Ascending aorta (tissue), 2 donors: ENCODE results near the gene SLC44A1. TPM values are rescaled to one million over a fixed set of nuclear protein-coding genes. Genes with fewer than 3 reads are reported as not detected.
"Not testable (repeated sequence)": the region's sequence is repeated elsewhere in the genome, so short reads cannot be mapped to it uniquely, and the experiment has no call there.

Experiments
- DNase-seq, 2 donors: peaks; one replicate each; pipeline ENCODE4 v3.0.0-alpha.2; 2019; ENCODE audit warnings: low spot score in 2 of 2
- H3K27ac ChIP-seq, 2 donors: fragments of 200-600 bp; sonication (generic); one replicate each; pipeline ENCODE4 v1.5.1; 2016 to 2017; ENCODE audit warnings: mild to moderate bottlenecking in 1 of 2
- H3K27me3 ChIP-seq: fragments of 200-600 bp; sonication (generic); one replicate; pipeline ENCODE4 v1.5.1; 2017
- H3K36me3 ChIP-seq, 2 donors: fragments of 200-600 bp; sonication (generic); one replicate each; pipeline ENCODE4 v1.5.1; 2016
- H3K4me1 ChIP-seq, 2 donors: fragments of 200-600 bp; sonication (generic); one replicate each; pipeline ENCODE4 v1.5.1; 2016 to 2017; ENCODE audit warnings: mild to moderate bottlenecking in 1 of 2
- H3K4me3 ChIP-seq, 2 donors: fragments of 200-600 bp; sonication (generic); one replicate each; pipeline ENCODE4 v1.5.1; 2016 to 2017; ENCODE audit warnings: mild to moderate bottlenecking in 1 of 2
- H3K9me3 ChIP-seq, 2 donors: fragments of 200-600 bp; sonication (generic); one replicate each; pipeline ENCODE4 v1.5.1; 2016
- intact Hi-C: fragments of 100-400 bp; cut with DNase I; formaldehyde crosslinking; loops from one replicate; pipeline ENCODE4 v1.15.1; 2023
- total RNA-seq: library from RNA; depleted of rRNA; stranded (reverse); fragments of >200 nt; gene quantifications from one replicate; pipeline ENCODE4 v1.1.0, GENCODE V29; 2016
- TF ChIP-seq, protein P1 (sequence below), 3 experiments: fragments of 200-600 bp in 2 of 3; fragments of 450-650 bp in 1 of 3; sonication (generic) in 2 of 3; IDR thresholded peaks; one replicate each; pipeline ENCODE4 v1.5.1; 2016 to 2019; ENCODE audit warnings: antibody characterized with exemption in 3 of 3, mild to moderate bottlenecking in 1 of 3, moderate library complexity in 1 of 3

The SLC44A1 gene
- total RNA-seq, 1 donor from 2014 or later = 26.5 TPM

DNA sequence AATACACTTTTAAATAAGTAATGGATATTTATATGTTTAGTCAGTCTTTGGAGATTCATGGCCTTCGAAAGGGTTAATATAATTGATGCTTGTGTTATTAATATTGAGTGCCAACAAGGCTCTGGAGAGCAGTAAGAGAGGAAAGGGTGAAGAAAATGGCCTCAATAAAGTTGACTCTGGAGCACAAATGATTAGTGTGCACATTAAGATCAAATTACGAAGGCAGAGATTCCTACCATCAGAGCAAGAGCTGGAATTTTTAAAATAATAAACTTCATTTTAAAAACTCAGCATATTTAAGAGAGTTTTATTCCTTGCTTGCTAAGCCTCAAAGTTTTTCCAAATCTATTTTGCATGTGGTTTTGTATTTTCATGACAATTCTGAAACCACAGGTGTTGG lies 14.8 kb downstream of the SLC44A1 start:
- Histone ChIP-seq H3K27me3 (no peaks in the 10 kb centered on the region), H3K9me3 (no peaks in the 10 kb centered on the region), H3K4me1 (peaks cover 0 to 8% of the 10 kb centered on the region in 2 donors), H3K36me3 (no peaks in the 10 kb centered on the region), H3K4me3 (no peak overlapping the region), H3K27ac (peak overlapping the region in 1 of 2 donors; percentile 6)
- TF ChIP-seq, protein P1, sequence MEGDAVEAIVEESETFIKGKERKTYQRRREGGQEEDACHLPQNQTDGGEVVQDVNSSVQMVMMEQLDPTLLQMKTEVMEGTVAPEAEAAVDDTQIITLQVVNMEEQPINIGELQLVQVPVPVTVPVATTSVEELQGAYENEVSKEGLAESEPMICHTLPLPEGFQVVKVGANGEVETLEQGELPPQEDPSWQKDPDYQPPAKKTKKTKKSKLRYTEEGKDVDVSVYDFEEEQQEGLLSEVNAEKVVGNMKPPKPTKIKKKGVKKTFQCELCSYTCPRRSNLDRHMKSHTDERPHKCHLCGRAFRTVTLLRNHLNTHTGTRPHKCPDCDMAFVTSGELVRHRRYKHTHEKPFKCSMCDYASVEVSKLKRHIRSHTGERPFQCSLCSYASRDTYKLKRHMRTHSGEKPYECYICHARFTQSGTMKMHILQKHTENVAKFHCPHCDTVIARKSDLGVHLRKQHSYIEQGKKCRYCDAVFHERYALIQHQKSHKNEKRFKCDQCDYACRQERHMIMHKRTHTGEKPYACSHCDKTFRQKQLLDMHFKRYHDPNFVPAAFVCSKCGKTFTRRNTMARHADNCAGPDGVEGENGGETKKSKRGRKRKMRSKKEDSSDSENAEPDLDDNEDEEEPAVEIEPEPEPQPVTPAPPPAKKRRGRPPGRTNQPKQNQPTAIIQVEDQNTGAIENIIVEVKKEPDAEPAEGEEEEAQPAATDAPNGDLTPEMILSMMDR (IDR thresholded peaks at IDR 0.05) = no peak
- intact Hi-C loops = no loop called here
- DNase-seq = no peak

DNA sequence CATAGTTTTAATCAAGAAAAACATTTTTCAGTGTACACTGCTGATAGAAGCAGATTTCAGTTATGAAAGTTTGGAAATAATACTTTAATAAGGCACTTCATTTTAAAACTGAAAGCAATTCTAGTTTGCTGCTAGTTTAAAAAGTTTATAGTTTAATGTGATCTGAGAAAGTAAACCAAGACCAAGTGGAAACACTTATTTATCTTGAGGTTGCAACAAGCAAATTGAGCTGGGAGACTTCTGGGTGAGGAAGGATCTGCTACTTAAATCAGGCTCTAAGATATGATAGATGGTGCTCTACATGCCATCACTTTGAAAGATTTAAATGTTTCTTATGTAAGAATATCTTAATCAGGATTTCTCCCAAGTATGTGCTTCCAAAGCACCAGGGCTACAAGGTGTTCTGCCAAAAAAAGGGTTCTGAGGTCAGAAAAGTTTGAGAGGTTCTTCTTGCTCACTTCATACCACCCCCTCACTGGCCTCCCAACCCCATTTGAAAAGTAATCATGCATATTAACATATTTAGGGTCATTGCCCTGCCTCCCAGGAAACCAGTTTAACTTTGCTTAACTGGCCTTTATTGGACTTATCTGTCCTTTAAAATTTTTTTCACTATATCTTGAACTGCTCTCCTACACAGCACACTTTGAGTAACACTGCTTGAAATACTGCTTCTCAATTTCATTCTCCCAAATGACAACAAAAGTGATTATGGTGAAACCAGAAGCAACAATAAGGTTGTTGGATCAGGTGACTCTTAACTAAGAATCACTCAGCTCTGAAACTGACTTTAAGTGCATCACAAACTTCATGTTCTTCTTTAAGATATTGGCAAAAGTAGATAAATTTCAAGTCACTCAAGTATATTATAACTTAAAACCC lies 15.5 kb downstream of the SLC44A1 start:
- H3K27ac ChIP-seq = peak overlapping the region in 1 of 2 donors; percentile 6
- DNase-seq = no peak

DNA sequence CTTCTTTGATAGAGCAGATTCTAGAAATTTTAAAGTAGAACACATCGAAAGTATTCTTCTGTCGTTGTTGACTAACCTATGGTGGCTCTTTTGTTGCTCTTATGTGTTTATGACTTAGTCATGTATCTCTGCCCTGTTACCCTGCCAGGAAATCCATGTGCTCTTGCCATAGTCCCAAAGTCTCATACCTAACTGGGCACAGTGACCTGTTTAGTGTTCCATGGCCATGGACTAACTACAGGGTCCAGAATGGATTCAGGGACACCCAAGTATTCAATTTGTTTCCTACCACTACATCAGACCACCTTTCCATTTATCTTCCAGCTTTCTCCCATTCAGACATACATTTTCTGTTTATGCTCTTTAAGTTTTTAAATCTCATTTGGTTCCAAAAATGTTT lies 18.0 kb downstream of the SLC44A1 start:
- no peaks in the 10 kb centered on the region for H3K36me3 ChIP-seq
- H3K4me1 ChIP-seq = peaks cover 0 to 8% of the 10 kb centered on the region in 2 donors
- no peak for DNase-seq
- no peaks in the 10 kb centered on the region for H3K27me3 ChIP-seq
- TF ChIP-seq, protein P1 (IDR thresholded peaks at IDR 0.05) = no peak
- H3K9me3 ChIP-seq = no peaks in the 10 kb centered on the region
- H3K4me3 ChIP-seq = no peak overlapping the region
- intact Hi-C loops = no loop called here
- H3K27ac ChIP-seq = no peak overlapping the region

More for the DNA sequence above, 15.5 kb downstream of the SLC44A1 start:
- Histone ChIP-seq H3K4me1 (peaks cover 0 to 8% of the 10 kb centered on the region in 2 donors), H3K36me3 (no peaks in the 10 kb centered on the region), H3K4me3 (no peak overlapping the region), H3K27me3 (no peaks in the 10 kb centered on the region), H3K9me3 (no peaks in the 10 kb centered on the region)
- intact Hi-C loops = no loop called here
- TF ChIP-seq, protein P1 (IDR thresholded peaks at IDR 0.05) = no peak

DNA sequence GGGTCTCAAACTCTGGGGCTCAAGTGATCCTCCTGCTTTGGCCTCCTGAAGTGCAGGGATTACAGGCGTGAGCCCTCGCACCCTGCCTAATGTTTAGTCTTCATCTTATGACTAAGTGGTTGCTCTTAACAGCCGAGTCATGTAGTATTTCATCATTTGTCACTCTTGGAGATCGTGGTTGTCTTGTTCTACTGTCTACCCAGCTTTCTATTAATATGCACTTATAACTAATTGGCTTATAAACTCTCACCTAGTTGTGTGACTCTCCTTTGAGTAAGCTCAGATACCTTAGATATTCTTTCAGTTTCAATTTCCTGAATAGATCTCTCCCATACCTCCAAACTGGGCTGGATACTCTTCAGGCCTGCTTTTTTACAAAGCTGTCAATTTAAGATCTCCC lies 19.9 kb downstream of the SLC44A1 start:
- no peak for DNase-seq
- Histone ChIP-seq H3K4me3 (no peak overlapping the region), H3K27me3 (no peaks in the 10 kb centered on the region), H3K36me3 (no peaks in the 10 kb centered on the region), H3K4me1 (peaks cover 0 to 3% of the 10 kb centered on the region in 2 donors), H3K27ac (no peak overlapping the region), H3K9me3 (no peaks in the 10 kb centered on the region)
- TF ChIP-seq, protein P1 (IDR thresholded peaks at IDR 0.05) = no peak
- intact Hi-C loops = no loop called here

DNA sequence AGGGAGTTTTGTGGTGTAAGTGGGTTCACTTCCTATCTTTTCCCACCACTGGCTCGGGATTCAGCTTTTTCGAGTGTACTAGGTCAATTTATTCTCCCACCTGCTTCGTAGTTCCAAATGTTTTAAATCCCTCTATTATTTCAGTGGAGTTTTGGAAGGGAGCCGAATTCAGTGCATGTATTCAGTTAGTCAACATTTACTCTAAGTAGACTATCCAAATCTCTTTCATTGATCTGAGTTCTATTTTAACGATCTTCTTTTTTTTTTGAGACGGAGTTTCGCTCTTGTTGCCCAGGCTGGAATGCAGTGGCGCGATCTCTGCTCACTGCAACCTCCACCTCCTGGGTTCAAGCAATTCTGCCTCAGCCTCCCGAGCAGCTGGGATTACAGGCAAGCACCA lies 23.8 kb downstream of the SLC44A1 start:
- H3K9me3 ChIP-seq, H3K36me3 ChIP-seq, H3K4me1 ChIP-seq, DNase-seq, H3K27ac ChIP-seq, intact Hi-C loops, H3K4me3 ChIP-seq, H3K27me3 ChIP-seq: not testable (repeated sequence)

DNA sequence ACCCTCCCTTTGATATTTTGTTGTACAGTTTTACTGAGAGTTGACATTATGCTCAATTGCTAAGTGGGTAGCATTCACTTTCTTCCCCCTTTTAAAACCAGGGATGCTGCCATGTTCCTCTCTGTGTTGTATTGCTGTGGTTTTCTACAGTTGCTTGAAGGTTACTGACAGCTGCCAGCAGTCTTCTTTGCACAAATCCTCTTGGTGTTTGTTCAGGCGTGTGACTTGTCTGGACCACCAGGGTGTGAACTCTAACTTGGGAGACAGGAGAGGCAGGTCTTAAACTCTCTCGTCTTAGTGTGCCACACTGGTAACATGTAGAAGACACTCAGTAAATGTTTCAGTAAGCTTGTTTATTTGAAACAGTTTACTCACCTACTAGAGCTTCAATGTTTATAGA lies 25.1 kb downstream of the SLC44A1 start:
- H3K27ac ChIP-seq = no peak overlapping the region
- no peaks in the 10 kb centered on the region for H3K27me3 ChIP-seq

More for the DNA sequence above, 25.1 kb downstream of the SLC44A1 start:
- no peak overlapping the region for H3K4me3 ChIP-seq
- H3K4me1 ChIP-seq = no peaks in the 10 kb centered on the region
- TF ChIP-seq, protein P1 (IDR thresholded peaks at IDR 0.05) = no peak
- no peaks in the 10 kb centered on the region for H3K36me3 ChIP-seq
- intact Hi-C loops = no loop called here
- no peaks in the 10 kb centered on the region for H3K9me3 ChIP-seq
- no peak for DNase-seq
